Rectal smooth muscle tissue (tissue), 1 donor: ENCODE results near the gene PAK6.

Experiments used
- H3K27ac ChIP-seq: one replicate; pipeline ENCODE4 v1.7.0; 2013; ENCODE audit warnings: low read depth, low read length, inconsistent platforms
- H3K27me3 ChIP-seq: one replicate; pipeline ENCODE4 v1.7.0; 2013; ENCODE audit warnings: low read length; ENCODE audit not compliant: control insufficient read depth, insufficient read depth
- H3K36me3 ChIP-seq: one replicate; pipeline ENCODE4 v1.7.0; 2013; ENCODE audit warnings: low read length; ENCODE audit not compliant: control insufficient read depth, insufficient read depth
- H3K4me1 ChIP-seq: one replicate; pipeline ENCODE4 v1.7.0; 2013; ENCODE audit warnings: low read length; ENCODE audit not compliant: control insufficient read depth, insufficient read depth
- H3K4me3 ChIP-seq: one replicate; pipeline ENCODE4 v1.7.0; 2013; ENCODE audit warnings: low read length
- H3K9ac ChIP-seq: one replicate; pipeline ENCODE4 v1.7.0; 2013; ENCODE audit warnings: low read length

Gene PAK6

DNA sequence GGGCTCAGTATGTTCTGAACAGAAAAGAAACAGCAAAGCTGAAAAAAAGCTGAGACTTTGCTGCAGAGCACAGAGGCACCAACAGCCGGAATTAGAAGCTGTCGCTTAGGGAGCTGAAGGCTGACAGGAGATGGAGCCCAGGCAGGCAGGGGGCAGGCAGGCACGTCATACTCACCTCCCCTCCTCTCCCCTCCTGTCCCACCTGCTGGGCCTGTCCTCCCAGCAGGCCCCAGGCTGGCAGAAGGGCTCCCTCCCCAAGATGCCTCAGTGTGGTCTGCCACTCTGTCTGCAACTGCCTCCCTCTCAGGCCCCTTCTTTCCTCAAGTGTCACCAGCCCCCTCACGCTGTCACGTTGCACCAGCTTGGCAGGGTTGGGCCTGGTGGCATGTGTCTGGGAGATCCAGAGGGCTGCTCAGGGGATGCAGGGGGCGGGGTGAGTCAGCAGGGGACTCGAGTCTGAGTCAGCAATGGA lies 47.2 kb downstream of the PAK6 start:
- Histone ChIP-seq H3K4me3 (no peak overlapping the region), H3K36me3 (no peaks in the 10 kb centered on the region), H3K9ac (no peak overlapping the region), H3K27ac (no peak overlapping the region), H3K27me3 (peaks cover 6% of the 10 kb centered on the region), H3K4me1 (peaks cover 11% of the 10 kb centered on the region)

GRCh38 chr15:40286794-40287193 lies 47.9 kb downstream of the PAK6 start:
- Histone ChIP-seq H3K9ac (no peak overlapping the region), H3K4me1 (peaks cover 11% of the 10 kb centered on the region), H3K36me3 (no peaks in the 10 kb centered on the region), H3K27me3 (no peaks in the 10 kb centered on the region), H3K4me3 (no peak overlapping the region), H3K27ac (no peak overlapping the region)

DNA sequence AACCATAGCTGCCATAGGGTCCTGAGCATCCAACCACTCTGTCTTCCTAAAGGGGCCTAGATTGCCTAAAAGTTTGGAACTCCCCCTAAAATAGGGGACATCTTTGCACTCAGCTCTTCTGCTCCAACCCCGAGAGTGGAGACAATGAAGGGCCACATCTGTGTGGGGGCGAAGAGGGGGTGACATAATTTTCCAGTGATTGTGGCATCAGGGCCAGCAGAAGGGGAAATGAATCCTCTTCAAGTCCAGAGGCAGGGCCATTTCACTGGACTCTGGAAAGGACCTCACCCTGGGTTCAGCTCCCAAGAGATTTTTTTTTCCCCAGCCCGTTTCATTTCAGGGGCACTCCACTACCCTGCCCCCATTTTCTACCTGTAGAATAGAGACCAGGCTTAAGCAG lies 48.6 kb downstream of the PAK6 start:
- H3K36me3 ChIP-seq: no peaks in the 10 kb centered on the region

DNA sequence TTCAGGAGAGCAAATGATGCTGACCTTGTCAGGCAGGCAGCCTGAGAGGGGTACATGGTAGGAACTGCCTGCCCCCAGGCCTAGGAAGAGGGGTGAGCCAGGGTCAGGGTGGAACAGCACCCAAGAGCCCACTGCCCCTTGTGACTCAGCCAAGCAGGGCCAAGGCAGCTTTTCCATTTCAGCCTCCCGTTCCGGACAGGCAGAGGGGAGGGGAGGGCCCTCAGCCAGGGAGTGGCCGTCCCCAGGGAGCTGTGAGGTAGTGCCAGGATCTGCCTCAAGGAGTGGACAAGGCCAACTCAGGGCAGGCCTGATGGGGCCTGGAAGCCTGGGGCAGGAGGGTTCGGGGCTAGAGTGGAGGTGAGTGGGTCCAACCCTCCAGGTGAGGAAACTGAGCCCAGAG lies 49.1 kb downstream of the PAK6 start:
- H3K27ac ChIP-seq: no peak overlapping the region
- no peak overlapping the region for H3K9ac ChIP-seq
- peaks cover 11% of the 10 kb centered on the region for H3K4me1 ChIP-seq
- no peak overlapping the region for H3K4me3 ChIP-seq
- no peaks in the 10 kb centered on the region for H3K27me3 ChIP-seq
- no peaks in the 10 kb centered on the region for H3K36me3 ChIP-seq

More for the DNA sequence above, 48.6 kb downstream of the PAK6 start:
- H3K4me3 ChIP-seq: no peak overlapping the region
- H3K9ac ChIP-seq: no peak overlapping the region
- no peak overlapping the region for H3K27ac ChIP-seq
- H3K27me3 ChIP-seq: no peaks in the 10 kb centered on the region
- H3K4me1 ChIP-seq: peaks cover 11% of the 10 kb centered on the region

- Histone ChIP-seq H3K36me3 (no peaks in the 10 kb centered on the region), H3K27ac (no peak overlapping the region), H3K4me1 (peaks cover 11% of the 10 kb centered on the region), H3K4me3 (no peak overlapping the region), H3K27me3 (no peaks in the 10 kb centered on the region), H3K9ac (no peak overlapping the region)
Observed at GRCh38 chr15:40289140-40289775, 50.4 kb downstream of the PAK6 start.

DNA sequence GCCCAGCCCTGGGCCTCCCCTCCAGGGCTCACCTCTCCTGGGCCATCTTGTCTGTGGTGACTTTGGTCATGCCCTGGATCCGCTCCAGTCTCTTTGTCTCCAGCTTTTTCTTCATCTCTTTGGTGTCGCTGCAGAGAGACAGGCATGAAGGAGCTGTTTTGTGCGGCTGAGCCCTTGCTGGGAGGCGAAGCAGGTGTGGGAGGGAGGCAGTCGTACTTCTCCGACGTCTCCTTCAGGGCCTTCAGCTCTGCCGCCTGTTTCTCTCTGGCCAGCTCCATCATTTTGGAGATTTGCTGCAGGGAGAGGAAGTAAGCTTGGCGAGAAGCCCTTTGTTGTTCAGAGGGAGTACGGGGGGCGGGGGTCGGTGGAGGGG lies 51.7 kb downstream of the PAK6 start:
- H3K36me3 ChIP-seq: no peaks in the 10 kb centered on the region
- H3K4me1 ChIP-seq: peaks cover 4% of the 10 kb centered on the region
- no peak overlapping the region for H3K27ac ChIP-seq

GRCh38 chr15:40290918-40291574 lies 52.2 kb downstream of the PAK6 start:
- H3K27ac ChIP-seq: no peak overlapping the region
- no peaks in the 10 kb centered on the region for H3K36me3 ChIP-seq
- peaks cover 6% of the 10 kb centered on the region for H3K4me1 ChIP-seq
- H3K4me3 ChIP-seq: peak overlapping the region; percentile 41
- H3K27me3 ChIP-seq: no peaks in the 10 kb centered on the region
- H3K9ac ChIP-seq: no peak overlapping the region

More for the DNA sequence above, 51.7 kb downstream of the PAK6 start:
- Histone ChIP-seq H3K27me3 (no peaks in the 10 kb centered on the region), H3K9ac (no peak overlapping the region), H3K4me3 (no peak overlapping the region)

DNA sequence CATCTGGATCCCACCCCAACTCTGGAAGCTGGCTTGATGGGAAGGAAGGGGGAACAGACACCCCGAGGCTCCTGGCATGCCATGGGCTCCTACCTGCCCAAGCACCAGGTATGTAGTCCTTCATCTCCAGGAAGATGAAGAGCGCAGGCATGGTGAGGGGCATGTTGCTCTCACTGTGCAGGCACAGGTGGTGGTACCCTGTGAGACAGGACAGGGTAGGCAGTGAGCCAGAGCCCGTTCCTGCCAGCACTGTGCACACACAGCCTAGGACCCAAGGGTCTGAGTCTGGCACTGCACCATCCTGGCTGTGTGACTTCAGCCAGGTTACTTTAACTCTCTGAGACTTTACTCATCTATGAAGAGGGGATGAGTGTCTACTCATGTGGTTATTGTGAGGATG lies 53.4 kb downstream of the PAK6 start:
- H3K4me1 ChIP-seq: peaks cover 6% of the 10 kb centered on the region
- H3K36me3 ChIP-seq: no peaks in the 10 kb centered on the region
- no peak overlapping the region for H3K9ac ChIP-seq
- H3K27me3 ChIP-seq: no peaks in the 10 kb centered on the region
- H3K4me3 ChIP-seq: no peak overlapping the region
- H3K27ac ChIP-seq: no peak overlapping the region

DNA sequence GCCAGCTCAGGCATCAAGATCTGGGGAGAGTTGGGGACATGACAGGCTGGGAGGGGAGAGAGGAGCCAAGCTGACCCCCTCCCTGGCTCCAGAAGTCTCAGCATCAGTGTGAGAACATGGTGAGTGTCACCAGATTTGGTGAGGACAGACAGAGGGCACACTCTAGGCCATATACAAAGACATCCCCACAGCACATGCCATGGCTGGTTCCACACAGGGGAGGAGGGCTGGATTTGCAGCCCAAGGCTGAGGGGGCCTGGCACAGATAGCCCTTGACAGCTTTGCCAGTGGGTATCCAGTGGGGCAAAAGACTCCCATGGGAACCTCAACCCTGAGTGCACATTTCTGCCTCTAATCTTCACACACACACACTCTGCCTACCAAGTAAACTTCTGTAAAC lies 54.1 kb downstream of the PAK6 start:
- no peaks in the 10 kb centered on the region for H3K27me3 ChIP-seq
- H3K27ac ChIP-seq: no peak overlapping the region
- no peaks in the 10 kb centered on the region for H3K36me3 ChIP-seq
- H3K9ac ChIP-seq: no peak overlapping the region
- no peak overlapping the region for H3K4me3 ChIP-seq
- H3K4me1 ChIP-seq: peaks cover 6% of the 10 kb centered on the region

GRCh38 chr15:40293905-40294895 lies 55.3 kb downstream of the PAK6 start:
- Histone ChIP-seq H3K4me3 (no peak overlapping the region), H3K27ac (no peak overlapping the region), H3K9ac (no peak overlapping the region), H3K4me1 (peaks cover 6% of the 10 kb centered on the region), H3K36me3 (peaks cover 3% of the 10 kb centered on the region), H3K27me3 (no peaks in the 10 kb centered on the region)

DNA sequence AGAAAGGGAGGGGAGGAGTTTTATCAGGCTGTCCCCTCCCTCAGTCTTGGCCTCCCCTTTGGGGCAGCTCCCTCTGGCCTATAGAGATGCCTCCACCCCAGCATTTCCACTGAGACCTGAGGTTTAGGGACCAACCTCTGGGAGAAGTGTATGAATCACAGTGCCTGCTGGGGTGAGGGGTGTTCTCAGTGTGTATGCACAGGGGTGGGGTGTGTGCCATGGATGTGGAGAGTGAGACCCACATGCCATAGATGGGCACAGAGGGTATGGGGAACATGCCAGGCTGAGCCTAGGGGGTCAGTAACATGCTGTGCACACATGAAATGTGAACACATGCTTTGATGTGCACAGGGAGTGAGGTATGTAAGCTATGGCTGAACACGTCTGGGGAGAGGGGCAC lies 56.4 kb downstream of the PAK6 start:
- Histone ChIP-seq H3K9ac (no peak overlapping the region), H3K27me3 (no peaks in the 10 kb centered on the region), H3K36me3 (peaks cover 3% of the 10 kb centered on the region), H3K27ac (no peak overlapping the region), H3K4me3 (no peak overlapping the region), H3K4me1 (peaks cover 6% of the 10 kb centered on the region)

- H3K27ac ChIP-seq: no peak overlapping the region
- H3K4me1 ChIP-seq: peaks cover 6% of the 10 kb centered on the region
- peaks cover 3% of the 10 kb centered on the region for H3K36me3 ChIP-seq
- H3K4me3 ChIP-seq: no peak overlapping the region
- H3K9ac ChIP-seq: no peak overlapping the region
- no peaks in the 10 kb centered on the region for H3K27me3 ChIP-seq
Observed at GRCh38 chr15:40295877-40296560, 57.2 kb downstream of the PAK6 start.
